ENCODE results near the gene RBMS2. TPM values are rescaled to one million over a fixed set of nuclear protein-coding genes. Genes with fewer than 3 reads are reported as not detected.

The RBMS2 gene
- polyA plus RNA-seq, 1 donor (not counting 4 experiments of a cell fraction or from before 2014, with no cell fraction given): 64.5 TPM

DNA sequence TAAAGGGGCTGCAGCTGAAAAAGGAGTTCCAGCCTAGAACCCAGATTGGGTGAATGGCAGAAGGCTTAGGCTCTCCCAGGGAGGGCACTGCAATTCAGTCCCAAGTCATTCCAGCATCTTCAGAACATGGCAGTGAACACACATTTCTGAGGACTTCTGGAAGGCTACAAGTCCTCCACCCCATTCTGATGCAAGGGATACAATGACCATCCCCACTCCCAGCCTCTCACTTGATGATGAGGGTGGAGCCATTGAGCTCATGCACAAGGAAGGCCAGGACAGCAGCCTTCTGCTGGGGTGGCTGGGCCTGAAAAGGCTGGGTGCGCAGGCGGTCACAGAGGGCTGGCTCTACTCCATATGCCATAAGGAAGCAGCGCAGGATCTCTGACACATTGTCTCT, 82.7 kb downstream of the RBMS2 start:
- Histone ChIP-seq H3K79me2 (ENCODE audit: control insufficient read depth, insufficient read depth, low read length) (no peaks in the 10 kb centered on the region), H3K4me3 (ENCODE audit: control insufficient read depth in 2 of 3, extremely low read depth in 1 of 3, insufficient read depth in 2 of 3, low read depth in 1 of 3, low read length in 3 of 3) (no peak overlapping the region), H3K27me3 (ENCODE audit: control insufficient read depth, extremely low read depth, insufficient read depth, low read length) (no peaks in the 10 kb centered on the region), H3K4me1 (ENCODE audit: control insufficient read depth, extremely low read depth, insufficient read depth, low read length) (no peaks in the 10 kb centered on the region), H3K9me3 (ENCODE audit: control insufficient read depth, low read depth, low read length) (no peaks in the 10 kb centered on the region), H3K9ac (ENCODE audit: control insufficient read depth, extremely low read depth, insufficient read depth, low read length) (no peak overlapping the region), H3K4me2 (ENCODE audit: control insufficient read depth, extremely low read depth, insufficient read depth, low read depth, low read length) (no peak overlapping the region), H2AFZ (ENCODE audit: control insufficient read depth, low read length) (no peak overlapping the region), H3K36me3 (ENCODE audit: control insufficient read depth in 2 of 2, extremely low read depth in 1 of 2, insufficient read depth in 2 of 2, low read length in 2 of 2) (peaks cover 53 to 55% of the 10 kb centered on the region in 2 experiments), H4K20me1 (ENCODE audit: control insufficient read depth, extremely low read depth, insufficient read depth, low read length) (no peaks in the 10 kb centered on the region), H3K27ac (ENCODE audit: control insufficient read depth, insufficient read depth, low read length) (no peak overlapping the region), H3K9me1 (ENCODE audit: control insufficient read depth, extremely low read depth, insufficient read depth, low read length) (no peaks in the 10 kb centered on the region)
- no peak for TF ChIP-seq EZH2 (IDR thresholded peaks at IDR 0.05; ENCODE audit: low read length)
- TF ChIP-seq, protein P1, sequence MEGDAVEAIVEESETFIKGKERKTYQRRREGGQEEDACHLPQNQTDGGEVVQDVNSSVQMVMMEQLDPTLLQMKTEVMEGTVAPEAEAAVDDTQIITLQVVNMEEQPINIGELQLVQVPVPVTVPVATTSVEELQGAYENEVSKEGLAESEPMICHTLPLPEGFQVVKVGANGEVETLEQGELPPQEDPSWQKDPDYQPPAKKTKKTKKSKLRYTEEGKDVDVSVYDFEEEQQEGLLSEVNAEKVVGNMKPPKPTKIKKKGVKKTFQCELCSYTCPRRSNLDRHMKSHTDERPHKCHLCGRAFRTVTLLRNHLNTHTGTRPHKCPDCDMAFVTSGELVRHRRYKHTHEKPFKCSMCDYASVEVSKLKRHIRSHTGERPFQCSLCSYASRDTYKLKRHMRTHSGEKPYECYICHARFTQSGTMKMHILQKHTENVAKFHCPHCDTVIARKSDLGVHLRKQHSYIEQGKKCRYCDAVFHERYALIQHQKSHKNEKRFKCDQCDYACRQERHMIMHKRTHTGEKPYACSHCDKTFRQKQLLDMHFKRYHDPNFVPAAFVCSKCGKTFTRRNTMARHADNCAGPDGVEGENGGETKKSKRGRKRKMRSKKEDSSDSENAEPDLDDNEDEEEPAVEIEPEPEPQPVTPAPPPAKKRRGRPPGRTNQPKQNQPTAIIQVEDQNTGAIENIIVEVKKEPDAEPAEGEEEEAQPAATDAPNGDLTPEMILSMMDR (optimal IDR thresholded peaks at IDR 0.05 in 1 of 3, IDR thresholded peaks at IDR 0.05 in 1 of 3, conservative IDR thresholded peaks at IDR 0.05 in 1 of 3; ENCODE audit: extremely low read depth in 1 of 3, insufficient read depth in 2 of 3, low read length in 3 of 3): no peak
- FAIRE-seq (no peak), DNase-seq (ENCODE audit: low read depth, low spot score) (no peak)
- dilution Hi-C loops (cut with MboI; ENCODE audit: extremely low pct_ligation_motif_present, low sequenced_read_pairs): no loop called here

- peaks cover 65 to 66% of the 10 kb centered on the region in 2 experiments for H3K36me3 ChIP-seq (ENCODE audit: control insufficient read depth in 2 of 2, extremely low read depth in 1 of 2, insufficient read depth in 2 of 2, low read length in 2 of 2)
- no peak for FAIRE-seq
Observed at GRCh38 chr12:56614627-56615026, 93.0 kb downstream of the RBMS2 start.

More at GRCh38 chr12:56614627-56615026, 93.0 kb downstream of the RBMS2 start:
- Histone ChIP-seq H3K9ac (ENCODE audit: control insufficient read depth, extremely low read depth, insufficient read depth, low read length) (no peak overlapping the region), H4K20me1 (ENCODE audit: control insufficient read depth, extremely low read depth, insufficient read depth, low read length) (no peaks in the 10 kb centered on the region), H3K4me3 (ENCODE audit: control insufficient read depth in 2 of 3, extremely low read depth in 1 of 3, insufficient read depth in 2 of 3, low read depth in 1 of 3, low read length in 3 of 3) (no peak overlapping the region), H3K4me1 (ENCODE audit: control insufficient read depth, extremely low read depth, insufficient read depth, low read length) (no peaks in the 10 kb centered on the region), H3K79me2 (ENCODE audit: control insufficient read depth, insufficient read depth, low read length) (peaks cover 41% of the 10 kb centered on the region), H2AFZ (ENCODE audit: control insufficient read depth, low read length) (no peak overlapping the region), H3K4me2 (ENCODE audit: control insufficient read depth, extremely low read depth, insufficient read depth, low read depth, low read length) (no peak overlapping the region), H3K27me3 (ENCODE audit: control insufficient read depth, extremely low read depth, insufficient read depth, low read length) (no peaks in the 10 kb centered on the region), H3K9me3 (ENCODE audit: control insufficient read depth, low read depth, low read length) (no peaks in the 10 kb centered on the region), H3K27ac (ENCODE audit: control insufficient read depth, insufficient read depth, low read length) (no peak overlapping the region), H3K9me1 (ENCODE audit: control insufficient read depth, extremely low read depth, insufficient read depth, low read length) (no peaks in the 10 kb centered on the region)
- TF ChIP-seq EZH2 (IDR thresholded peaks at IDR 0.05; ENCODE audit: low read length): no peak
- TF ChIP-seq, protein P1 (optimal IDR thresholded peaks at IDR 0.05 in 1 of 3, IDR thresholded peaks at IDR 0.05 in 1 of 3, conservative IDR thresholded peaks at IDR 0.05 in 1 of 3; ENCODE audit: extremely low read depth in 1 of 3, insufficient read depth in 2 of 3, low read length in 3 of 3): no peak
- dilution Hi-C loops (cut with MboI; ENCODE audit: extremely low pct_ligation_motif_present, low sequenced_read_pairs): no loop called here
- DNase-seq (ENCODE audit: low read depth, low spot score): no peak
